ENCODE data around the gene HYLS1. TPM values are rescaled to one million over a fixed set of nuclear protein-coding genes. Genes with fewer than 3 reads are reported as not detected.

Gene HYLS1
- total and polyA plus RNA-seq, 9 of the 15 experiments (the other 6 are each of a cell fraction or from before 2014, with no cell fraction given), result 2.7 to 8.2 (median 4.8) TPM

DNA sequence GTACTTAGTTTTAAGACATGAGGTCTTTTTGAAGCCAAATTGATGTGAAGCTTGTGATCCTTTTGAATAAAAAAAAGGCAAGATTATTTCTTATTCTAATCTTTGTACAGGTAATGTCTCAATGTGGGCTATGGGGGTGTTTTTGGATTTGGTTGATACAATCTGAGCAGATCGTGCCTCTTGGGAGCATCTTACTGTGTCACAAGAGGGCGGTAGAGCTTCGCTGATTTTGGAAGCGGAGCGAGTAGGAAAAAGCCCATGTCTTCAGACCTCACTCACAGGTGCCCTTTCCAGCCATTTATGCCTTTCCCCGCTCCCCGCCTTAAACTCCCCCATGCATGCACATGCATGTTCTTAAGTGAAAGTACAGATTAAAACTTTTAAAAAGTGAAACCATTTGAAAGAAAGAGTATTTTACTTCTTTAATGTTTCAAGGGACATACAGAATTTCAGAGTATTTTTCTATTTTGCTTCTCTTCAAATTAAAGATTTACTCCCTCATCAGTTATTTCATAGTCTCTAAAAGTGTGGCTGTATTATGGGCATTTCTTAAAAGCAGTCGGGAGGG is 35.6 kb downstream of the HYLS1 start (continued):
- TF ChIP-seq, protein P1, sequence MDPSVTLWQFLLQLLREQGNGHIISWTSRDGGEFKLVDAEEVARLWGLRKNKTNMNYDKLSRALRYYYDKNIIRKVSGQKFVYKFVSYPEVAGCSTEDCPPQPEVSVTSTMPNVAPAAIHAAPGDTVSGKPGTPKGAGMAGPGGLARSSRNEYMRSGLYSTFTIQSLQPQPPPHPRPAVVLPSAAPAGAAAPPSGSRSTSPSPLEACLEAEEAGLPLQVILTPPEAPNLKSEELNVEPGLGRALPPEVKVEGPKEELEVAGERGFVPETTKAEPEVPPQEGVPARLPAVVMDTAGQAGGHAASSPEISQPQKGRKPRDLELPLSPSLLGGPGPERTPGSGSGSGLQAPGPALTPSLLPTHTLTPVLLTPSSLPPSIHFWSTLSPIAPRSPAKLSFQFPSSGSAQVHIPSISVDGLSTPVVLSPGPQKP (CRISPR knock-in tag; IDR thresholded peaks at IDR 0.05), result no peak
- peak; percentile 81 for TF ChIP-seq SMC3 (conservative IDR thresholded peaks at IDR 0.05; ENCODE audit: insufficient read depth, low read depth, low read length)
- no peak for TF ChIP-seq SREBF1 (IDR thresholded peaks at IDR 0.05; ENCODE audit: borderline replicate concordance, low read depth, low read length)
- peak; percentile 80 to 90 (median 81) for TF ChIP-seq CTCF (IDR thresholded peaks at IDR 0.05 in 2 of 3, conservative IDR thresholded peaks at IDR 0.05 in 1 of 3; ENCODE audit: insufficient read depth in 2 of 3, low read depth in 1 of 3, low read length in 3 of 3)

DNA sequence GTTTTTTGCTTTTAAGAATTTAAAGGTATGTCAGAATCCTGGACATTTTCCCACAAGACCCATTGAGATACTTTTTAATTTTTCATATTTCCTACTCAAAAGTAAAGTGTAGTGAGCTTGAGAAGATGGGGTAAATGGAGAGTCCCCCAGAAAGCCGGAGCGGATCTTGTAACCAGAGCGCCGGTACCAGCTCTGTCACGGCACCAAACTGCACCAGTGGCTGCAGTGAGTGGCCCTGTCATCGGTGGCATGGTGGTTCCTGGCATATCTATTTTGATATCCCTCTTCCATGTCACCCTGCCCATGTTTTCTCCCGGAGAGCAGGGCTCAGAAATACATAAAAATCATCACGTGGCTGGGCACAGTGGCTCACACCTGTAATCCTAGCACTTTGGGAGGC is 36.2 kb downstream of the HYLS1 start:
- H3K27ac ChIP-seq (ENCODE audit: extremely low read depth, low read depth, low read length), result no peak overlapping the region
- H3K4me2 ChIP-seq (ENCODE audit: insufficient read depth, low read length), result no peak overlapping the region
- no peaks in the 10 kb centered on the region for H3K36me3 ChIP-seq (ENCODE audit: control insufficient read depth, insufficient read depth, low read length)
- no peak overlapping the region for H3K9ac ChIP-seq (ENCODE audit: insufficient read depth in 1 of 2, low read depth in 2 of 2, low read length in 2 of 2)
- H3K9me3 ChIP-seq (replicated peaks; ENCODE audit: control insufficient read depth, insufficient read depth, low read depth, low read length), result no peaks in the 10 kb centered on the region
- no peak overlapping the region for H3K4me3 ChIP-seq
- ChIA-PET POLR2A (interaction anchor here (1.0 kb wide), 1 partner anchor 180 kb away, joined by 3 read pairs; no protein-coding TSS in a partner anchor), CTCF (ENCODE audit: low intra/inter-chr PET ratio) (interaction anchor here (3.0 kb wide), 1 partner anchor 270 kb away, joined by 36 read pairs; no protein-coding TSS in a partner anchor)
- 26% methylated on average over 8 of the region's 8 CpGs for WGBS (ENCODE audit: insufficient coverage, low coverage, missing lambda C conversion rate)
- H4K20me1 ChIP-seq (replicated peaks; ENCODE audit: control insufficient read depth, insufficient read depth, low read length), result no peaks in the 10 kb centered on the region; the same call in 1 of the 2 replicates
- no peaks in the 10 kb centered on the region for H3K4me1 ChIP-seq (replicated peaks in 1 of 2; ENCODE audit: control insufficient read depth in 2 of 2, insufficient read depth in 2 of 2, low read length in 2 of 2)
- BruUV-seq (replicated peaks), result no TSS peak
- H2AFZ ChIP-seq (ENCODE audit: low read depth, low read length), result no peak overlapping the region
- H3K27me3 ChIP-seq (ENCODE audit: control insufficient read depth in 2 of 2, insufficient read depth in 2 of 2, low read length in 2 of 2), result peaks cover 40 to 63% of the 10 kb centered on the region in 2 experiments
- H3K79me2 ChIP-seq (ENCODE audit: control insufficient read depth, insufficient read depth, low read length), result no peaks in the 10 kb centered on the region
- DNase-seq (ENCODE audit: extremely low read depth in 1 of 4, low spot score in 3 of 4) (no peak), ATAC-seq (no peak), FAIRE-seq (no peak)
- no peaks in the 10 kb centered on the region for H3K9me1 ChIP-seq (ENCODE audit: control insufficient read depth, insufficient read depth, low read length)
- in situ Hi-C loops (cut with MboI), result loop anchor here (5.0 kb wide), 1 partner anchor 274 kb away; no protein-coding TSS in a partner anchor
- TF ChIP-seq SOX6 (IDR thresholded peaks at IDR 0.05), result no peak
- TF ChIP-seq BCOR (IDR thresholded peaks at IDR 0.05), result no peak
- TF ChIP-seq ZNF324 (CRISPR knock-in tag; IDR thresholded peaks at IDR 0.05), result no peak
- TF ChIP-seq FOS (IDR thresholded peaks at IDR 0.05; ENCODE audit: extremely low read depth, insufficient read length), result no peak
- TF ChIP-seq ZNF780A (CRISPR knock-in tag; IDR thresholded peaks at IDR 0.05), result no peak
- no peak for TF ChIP-seq E2F4 (CRISPR knock-in tag; IDR thresholded peaks at IDR 0.05; ENCODE audit: low read depth)
- no peak for TF ChIP-seq ARHGAP35 (IDR thresholded peaks at IDR 0.05; ENCODE audit: partially characterized antibody)
- TF ChIP-seq ZFP36 (IDR thresholded peaks at IDR 0.05; ENCODE audit: low read depth, low read length, partially characterized antibody), result no peak
- no peak for TF ChIP-seq ZNF253 (CRISPR knock-in tag; conservative IDR thresholded peaks at IDR 0.05)
- no peak for TF ChIP-seq KAT2B (IDR thresholded peaks at IDR 0.05; ENCODE audit: low read depth, low read length)
- TF ChIP-seq HCFC1 (IDR thresholded peaks at IDR 0.05; ENCODE audit: low read depth, low read length), result no peak
- TF ChIP-seq TFE3 (CRISPR knock-in tag; IDR thresholded peaks at IDR 0.05), result no peak
- no peak for TF ChIP-seq TRIM24 (IDR thresholded peaks at IDR 0.05)
- intact Hi-C loops (cut with micrococcal nuclease), result loop anchor here (1.0 to 10.0 kb wide), 3 partner anchors 131 to 384 kb away; no protein-coding TSS in a partner anchor

Measured in K562 (cell line).